ENCODE measurements around the gene CDX1.

CDX1 gene

DNA sequence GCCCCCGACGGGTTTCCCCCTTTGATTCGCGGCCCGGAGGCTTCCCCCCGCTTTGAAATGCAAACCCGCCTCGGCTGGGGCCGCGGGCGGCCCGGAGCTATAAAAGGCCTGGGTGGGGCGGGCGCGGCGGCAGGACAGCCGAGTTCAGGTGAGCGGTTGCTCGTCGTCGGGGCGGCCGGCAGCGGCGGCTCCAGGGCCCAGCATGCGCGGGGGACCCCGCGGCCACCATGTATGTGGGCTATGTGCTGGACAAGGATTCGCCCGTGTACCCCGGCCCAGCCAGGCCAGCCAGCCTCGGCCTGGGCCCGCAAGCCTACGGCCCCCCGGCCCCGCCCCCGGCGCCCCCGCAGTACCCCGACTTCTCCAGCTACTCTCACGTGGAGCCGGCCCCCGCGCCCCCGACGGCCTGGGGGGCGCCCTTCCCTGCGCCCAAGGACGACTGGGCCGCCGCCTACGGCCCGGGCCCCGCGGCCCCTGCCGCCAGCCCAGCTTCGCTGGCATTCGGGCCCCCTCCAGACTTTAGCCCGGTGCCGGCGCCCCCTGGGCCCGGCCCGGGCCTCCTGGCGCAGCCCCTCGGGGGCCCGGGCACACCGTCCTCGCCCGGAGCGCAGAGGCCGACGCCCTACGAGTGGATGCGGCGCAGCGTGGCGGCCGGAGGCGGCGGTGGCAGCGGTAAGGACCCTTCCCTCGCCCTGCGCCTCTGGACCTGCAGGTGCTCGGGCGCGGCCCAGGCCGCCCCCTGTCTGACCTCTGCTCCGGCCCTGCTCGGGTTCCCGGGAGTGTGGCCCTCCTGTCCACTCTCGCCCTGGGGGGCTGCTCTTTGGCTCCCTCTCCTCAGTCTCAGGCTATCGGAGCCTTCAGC is at the start of gene CDX1:
Gene CDX1, plus strand, starts transcription at position 129 of the 862 bp plus-strand sequence. Its CDS starts 99 bp downstream, at position 228.
- DNase-seq: no peak

DNA sequence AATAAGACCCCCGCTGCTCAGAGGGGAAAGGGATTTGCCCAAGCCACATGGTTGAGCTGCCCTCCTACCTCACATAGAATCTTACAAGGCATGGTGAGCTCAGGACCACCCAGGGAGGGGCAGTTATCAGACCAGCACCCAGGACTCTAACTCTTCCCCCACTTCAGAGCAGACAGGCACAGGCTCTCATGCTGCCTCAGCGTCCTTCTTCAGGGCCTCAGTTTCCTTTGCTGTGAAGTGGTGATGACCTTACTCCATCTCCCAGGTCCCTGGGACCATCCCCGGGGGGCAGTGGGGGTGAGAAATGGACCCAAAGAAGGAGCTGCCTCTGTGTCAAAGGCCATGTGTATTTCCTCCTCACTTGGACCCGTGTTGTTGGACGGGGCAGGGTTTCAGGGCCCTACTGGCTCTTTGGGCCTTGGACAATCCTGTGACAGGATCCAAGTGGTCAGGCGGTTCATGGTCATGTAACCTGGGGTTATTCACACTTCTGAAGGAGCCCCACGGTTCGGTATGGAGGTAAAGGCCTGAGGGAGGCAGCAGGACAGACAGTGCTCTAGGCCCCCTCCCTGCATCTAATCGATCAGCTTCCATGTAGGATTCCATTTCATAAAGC is 48.5 kb upstream of the CDX1 start:
- no peak for DNase-seq

DNA sequence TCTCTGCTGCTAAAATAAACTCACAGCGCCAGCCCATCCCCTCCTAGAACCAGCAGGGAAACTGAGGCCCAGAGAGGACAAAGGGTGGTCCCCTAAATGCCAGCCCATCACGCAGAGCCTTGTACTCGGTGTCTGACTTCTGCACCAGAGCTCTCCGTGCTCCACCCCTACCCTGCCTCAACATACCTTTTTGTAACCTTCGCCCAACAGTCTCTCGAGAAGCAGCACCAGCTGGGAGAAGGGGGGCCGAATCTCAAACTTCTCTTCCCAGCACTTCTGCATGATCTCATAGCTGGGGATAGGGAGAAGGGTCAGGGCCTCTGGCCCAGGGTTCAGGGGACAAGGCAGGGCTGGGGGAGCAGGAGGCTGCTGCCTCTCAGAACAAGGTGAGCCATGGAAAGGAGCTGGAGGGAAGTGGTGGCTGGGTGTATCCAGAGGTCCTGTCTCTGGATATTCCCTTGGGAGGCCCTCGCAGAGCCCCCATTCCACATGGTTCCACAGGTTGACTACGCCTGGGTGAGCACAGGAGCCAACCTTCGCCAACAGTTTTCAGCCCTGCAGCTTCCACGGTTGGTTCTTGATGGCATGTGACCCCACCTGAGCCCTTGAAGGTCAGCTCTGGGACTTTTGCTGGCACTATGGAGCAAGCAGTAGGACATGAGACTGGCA is 47.9 kb upstream of the CDX1 start:
- DNase-seq: no peak

DNA sequence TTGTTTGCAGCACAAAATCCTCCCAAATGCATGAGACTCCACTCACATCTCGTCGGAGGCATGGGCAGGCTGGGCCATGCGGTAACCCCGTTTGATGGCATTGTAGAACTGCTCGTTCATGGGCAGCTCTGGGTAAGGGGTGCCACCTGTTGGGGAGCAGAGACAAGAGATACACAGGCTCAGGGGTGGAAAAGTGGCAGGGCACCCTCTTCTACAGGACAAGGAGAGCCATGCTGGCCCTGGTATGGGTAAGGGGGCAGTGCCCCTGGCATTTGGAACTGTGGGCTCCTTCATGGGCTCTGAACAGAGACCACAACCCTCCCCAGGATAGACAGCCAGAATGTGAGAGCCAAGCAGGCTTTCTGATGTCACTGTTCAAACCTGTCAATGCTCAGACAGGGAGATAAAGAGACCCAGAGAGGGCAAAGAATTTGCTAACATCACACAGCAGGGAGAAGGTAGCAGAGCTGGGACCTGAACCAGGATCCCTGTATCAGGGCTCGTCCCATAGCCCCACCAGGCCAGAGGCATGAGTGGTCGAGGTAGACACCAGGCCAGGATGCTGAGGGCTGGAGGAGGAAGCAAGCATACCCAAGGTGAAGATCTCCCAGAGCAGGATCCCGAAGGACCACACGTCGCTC is 47.0 kb upstream of the CDX1 start:
- no peak for DNase-seq

DNA sequence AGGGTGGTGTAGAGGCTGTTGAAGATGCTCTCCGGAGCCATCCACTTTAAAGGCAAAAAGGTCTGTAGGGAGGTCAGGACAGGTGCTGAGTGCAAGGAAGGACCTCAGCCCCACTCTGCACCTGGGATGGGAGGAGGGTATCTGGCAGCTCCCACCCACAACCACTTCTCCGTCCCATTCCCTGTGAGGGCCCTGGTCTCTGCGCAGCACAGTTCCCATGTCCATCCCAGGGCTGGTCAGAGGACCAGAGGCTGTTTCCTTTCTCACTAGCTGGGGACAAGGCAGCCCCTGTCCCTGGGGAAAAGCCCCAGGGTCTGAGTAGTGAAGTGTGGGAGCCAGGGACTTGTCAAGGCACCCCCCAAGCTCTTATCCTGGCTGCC is 46.5 kb upstream of the CDX1 start:
- no peak for DNase-seq

DNA sequence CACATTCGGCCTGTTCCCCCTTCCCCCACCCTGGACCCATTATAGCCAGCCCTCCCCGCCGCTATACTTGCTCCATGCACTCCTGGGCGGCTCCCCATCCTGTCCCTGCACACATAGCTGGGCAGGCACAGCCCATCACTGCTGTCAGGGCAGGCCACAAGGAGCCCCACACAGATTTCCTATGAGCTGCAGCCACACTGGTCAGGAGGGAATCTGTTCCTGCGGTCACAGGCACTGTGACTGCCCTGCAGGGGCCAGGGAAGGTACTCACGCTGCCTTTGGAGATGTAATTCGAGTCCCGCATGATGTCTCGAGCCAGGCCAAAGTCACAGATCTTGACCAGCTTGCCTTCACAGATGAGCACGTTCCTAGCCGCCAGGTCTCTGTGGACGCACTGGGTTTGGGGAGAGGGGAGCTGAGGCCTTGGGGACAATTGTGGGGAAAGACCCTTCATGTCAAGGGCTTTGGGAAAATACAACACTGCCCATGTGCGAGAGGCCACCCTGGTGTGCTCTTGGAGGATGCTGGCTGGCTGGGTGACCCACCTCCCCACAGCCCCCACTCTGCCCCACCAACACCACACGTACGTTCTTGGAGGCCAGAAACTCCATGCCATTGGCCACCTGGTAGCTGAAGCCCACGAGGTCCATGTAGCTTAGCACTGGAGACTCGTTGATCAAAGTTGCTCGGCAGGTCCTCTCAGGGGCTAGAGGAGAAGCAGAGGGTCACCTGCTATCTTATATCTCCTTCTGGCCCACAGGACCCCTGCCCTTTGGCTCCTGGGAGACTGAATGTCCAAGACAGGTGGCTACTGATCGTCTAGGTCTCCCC is 45.7 kb upstream of the CDX1 start:
- no peak for DNase-seq

DNA sequence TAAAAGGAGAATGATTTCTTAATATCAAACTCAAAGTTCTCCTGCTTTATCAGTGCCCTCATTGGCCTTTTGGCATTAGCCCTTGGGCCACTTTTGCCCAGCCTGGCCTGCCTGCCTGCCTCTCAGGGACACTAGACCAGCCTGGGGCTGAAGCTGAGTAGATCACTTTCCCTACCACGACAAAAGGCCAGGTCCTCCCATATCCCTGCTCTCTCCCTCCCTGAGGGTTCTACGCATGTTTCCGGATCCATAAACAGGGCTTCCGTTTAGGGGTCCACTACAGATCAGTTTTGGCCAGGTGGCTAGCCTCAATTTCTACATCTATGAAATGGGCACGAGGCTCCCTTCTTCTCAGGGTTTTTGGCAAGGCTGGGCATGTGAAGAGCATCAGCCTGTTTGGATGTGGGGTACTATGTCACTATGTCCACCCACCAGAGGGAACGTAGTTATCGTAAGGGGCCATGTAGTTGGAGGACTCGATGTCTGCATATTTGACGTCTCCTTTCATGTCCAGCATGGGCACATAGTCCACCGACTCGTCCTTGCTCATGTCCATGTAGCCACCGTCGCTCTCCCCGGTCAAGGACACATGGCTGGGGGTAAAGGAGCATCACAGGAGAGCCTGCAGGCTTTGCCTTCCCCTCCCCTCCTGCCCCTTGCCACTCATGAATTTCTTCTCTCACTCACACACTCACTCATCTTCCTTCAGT is 45.0 kb upstream of the CDX1 start:
- DNase-seq: no peak

DNA sequence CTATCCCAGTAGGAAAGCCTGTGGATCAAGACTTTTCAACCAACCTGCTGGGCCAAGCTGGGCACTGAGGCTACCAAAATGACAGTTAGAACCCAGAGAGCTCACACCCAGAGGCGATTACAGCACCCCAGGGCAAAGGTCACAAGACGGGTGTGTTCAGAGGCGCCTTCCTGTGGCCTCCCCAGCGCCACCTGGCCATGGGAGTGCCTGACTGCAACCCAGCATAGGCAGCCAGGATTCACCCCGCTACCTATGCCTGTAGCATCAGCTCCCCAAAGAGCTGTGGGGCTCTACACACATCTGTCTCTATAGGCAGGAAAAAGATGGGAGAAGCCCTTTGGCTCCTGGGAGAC is 44.4 kb upstream of the CDX1 start:
- DNase-seq: no peak

DNA sequence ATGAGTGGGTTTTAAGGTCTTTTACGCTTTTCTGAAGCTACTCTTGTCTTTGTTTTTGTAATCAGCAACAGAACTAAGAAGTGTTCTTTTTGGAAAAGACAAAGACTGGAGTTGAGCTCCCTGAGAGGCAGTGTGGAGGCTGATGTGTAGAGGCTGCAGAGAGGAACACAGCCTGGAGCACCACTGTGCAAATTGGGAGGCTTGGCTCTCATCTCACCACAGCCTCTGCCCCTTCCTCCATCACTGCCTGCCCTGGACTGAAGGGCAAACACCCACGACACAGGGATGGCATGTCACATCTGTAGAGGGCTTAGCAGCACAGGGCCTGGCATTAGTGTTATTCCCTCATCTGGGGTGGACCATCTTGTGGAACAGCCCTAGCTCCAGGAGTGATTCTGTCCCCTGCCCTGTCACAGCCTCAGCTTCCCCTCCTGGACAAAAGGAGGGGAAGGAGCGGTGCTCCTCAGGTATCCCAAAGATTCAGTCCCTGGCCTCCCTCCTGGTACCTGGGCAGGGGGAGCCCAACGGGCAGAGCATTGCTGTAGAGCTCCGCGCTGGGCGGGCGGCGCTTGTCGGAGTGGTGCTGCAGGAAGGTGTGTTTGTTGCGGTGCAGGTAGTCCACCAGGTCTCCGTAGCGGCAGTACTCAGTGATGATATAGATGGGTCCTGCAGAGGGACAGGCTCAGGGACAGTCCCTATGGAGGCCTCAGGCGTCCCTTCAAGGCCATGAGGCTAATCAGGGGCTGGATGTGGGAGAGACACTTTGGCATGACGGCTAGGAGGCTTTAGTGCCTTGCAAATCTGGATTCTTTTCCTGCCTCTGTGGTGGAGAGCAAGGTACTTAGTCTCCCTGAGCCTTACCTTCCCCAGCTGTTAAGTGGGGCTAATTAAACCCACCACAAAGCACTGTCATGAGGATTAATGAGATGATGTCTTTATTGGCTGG is 43.8 kb upstream of the CDX1 start:
- no peak for DNase-seq

DNA sequence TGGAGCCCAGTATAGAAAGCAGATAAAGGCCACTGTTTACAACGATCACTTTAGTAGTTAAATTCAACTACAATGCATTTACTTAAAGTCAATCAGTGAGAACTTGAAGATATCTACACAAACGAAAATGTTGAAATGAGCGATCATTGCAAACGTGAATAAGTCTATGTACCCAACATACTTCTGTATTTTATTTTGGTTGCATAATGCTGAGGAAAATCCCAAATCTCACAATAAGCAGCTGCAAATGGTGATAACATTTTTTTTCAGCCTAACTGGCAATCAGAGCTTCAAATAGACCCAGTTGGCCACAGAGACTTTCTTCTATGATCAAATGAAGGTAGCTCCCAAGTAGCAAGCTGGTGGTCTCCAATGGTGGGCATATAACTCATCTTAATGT is 43.0 kb upstream of the CDX1 start:
- DNase-seq: no peak

DNA sequence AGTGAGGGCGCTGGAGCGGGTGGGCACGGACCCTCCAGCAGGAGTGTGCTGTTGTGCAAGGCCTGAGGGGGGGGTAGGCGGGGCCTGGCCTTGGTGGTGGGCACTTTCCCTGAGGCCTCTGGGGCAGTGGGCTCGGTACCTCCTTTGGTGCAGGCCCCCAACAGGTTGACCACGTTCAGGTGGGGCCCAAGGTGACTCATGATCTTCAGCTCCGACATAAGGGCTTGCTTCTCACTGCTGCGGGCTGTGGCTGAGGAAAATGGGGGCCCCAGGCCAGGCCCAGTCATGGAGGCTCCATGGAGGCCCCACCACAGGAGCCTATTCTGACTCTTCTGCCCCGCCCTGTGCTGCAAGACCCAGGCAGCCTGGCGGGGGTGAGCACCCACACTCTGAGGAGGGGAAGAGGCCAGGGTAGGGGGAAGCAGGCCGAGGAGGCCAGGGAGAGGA is 42.4 kb upstream of the CDX1 start:
- no peak for DNase-seq

DNA sequence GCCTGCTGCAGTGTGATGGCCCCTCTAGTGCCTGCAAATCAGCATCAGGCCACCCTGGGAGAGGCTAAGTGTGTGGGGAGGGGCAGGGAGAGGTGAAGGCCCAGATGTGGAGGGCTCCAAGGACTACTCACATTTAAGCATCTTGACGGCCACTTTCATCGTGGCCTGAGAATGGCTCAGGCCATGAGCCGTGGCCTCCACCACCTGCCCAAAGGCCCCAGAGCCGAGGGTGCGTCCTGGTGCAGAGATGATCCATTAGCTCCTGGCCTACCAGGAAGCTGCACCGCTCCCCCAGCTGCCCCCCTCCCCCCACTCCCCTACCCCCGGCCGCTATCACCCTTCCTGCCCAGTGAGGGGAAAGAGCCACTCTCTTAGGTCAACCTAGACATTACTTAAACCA is 42.0 kb upstream of the CDX1 start:
- no peak for DNase-seq

DNA sequence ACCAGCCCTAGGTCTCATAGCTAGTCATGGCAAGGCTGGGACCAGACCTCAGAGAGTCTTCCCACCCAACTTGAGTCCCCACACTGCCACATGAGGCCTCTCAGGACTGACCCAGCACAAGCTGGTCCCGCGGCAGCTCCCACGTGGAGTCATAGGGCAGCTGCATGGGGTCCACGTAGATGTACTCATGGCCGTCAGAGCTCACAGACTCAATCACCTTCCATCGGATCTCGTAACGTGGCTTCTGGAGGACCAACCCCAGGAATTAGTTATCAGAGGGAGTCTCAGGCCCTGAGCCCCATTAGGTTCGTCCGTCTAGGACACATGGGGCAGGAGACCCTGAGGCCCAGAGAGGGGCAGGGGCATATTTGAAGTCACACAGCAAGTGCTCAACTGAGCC is 41.2 kb upstream of the CDX1 start:
- DNase-seq: no peak

DNA sequence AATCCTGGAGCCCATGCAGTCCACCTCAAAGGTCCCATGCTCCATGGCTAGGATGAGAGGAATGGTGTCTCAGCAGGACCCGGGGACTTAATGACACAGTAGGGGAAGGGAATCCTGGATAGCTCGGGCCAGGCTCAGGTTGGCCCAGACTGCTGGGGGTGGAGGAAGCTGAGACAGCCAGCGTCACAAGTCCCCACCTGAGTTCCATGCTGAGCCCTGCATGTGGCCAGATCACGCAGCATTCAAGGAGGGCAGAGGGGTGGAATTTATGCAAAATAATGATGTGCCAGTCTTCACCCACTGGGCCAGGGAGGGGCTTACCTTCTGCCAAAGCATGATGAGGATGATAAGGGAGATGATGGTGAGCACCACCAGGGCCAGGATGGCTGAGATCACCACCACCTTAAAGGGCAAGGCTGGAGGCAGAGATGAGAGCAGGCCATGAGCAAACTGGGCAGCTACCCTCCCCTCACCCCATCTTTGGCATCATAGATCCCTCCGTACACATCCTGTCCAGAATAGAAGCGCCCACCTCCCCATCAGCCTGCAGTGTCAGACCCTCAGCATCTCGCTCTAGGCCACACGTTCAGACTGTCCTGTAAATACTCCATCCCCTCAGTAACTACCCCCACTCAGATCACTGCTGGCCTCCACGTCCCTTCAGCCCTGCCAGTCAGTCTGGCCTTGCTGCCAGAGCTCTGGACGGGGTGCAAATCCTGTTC is 40.2 kb upstream of the CDX1 start:
- no peak for DNase-seq

DNA sequence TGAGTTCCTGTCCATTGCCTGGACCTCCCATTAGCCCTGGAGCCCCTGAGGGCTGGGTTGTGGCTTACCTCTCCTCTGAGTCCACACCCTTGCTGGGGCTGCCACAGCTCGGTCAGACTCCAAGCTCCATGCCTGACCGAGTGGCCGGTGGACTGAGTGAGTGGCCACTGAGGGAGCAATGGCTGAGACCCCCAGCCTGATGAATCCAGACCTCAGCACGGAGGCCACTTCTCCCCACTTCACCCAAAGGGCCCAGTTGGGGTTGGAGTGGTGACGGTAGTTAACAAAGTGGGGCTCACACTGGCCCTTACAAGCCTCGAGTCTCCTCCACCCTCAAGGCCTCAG is 39.7 kb upstream of the CDX1 start:
- DNase-seq: no peak

DNA sequence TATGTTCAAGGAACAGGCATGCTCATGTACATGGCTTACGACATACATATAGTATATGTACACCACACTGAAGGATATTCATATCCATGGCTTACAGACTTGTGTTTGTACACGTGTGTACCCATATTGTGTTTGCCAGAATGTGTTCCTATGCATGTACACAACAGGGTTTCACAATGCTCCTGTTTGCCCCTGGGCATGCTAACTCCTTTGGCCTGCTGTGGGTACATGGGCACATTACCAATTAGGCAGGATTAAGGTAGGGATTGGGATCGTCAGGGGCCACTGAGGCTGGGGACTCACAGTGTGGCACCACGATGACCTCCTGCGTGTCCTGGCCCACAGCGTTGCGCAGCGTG is 37.1 kb upstream of the CDX1 start:
- DNase-seq: no peak

DNA sequence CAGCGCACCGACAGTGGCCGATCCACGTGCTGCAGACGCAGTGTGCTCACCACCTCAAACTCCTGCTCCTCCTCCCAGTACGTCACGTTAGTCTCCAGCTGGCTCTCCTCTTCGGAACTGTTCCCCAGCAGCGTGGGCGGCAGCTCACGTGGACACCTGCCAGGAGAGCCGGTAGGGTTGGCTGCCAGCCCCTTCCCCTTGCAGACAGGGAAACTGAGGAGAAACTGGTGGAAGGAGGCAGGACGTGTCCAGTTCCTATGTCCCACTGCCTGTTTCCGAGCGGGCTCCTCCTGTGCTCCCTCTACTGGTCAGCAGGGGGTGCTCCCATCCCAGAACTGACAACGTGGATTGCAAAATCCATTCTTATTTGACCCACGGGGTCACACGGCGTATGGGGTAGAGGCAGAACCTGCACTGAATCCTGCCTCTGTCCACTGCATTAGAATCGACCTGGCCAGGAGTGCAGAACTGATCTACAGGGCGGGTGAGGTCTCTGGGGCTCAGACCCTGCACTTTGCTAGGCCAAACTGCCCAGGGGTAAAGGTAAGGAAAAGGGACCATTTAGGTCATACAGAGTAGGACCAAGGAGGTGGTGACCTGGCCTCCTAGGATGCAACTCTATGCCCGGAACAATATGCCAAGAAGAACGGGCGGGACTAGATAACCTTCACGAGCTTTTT is 36.6 kb upstream of the CDX1 start:
- no peak for DNase-seq

DNA sequence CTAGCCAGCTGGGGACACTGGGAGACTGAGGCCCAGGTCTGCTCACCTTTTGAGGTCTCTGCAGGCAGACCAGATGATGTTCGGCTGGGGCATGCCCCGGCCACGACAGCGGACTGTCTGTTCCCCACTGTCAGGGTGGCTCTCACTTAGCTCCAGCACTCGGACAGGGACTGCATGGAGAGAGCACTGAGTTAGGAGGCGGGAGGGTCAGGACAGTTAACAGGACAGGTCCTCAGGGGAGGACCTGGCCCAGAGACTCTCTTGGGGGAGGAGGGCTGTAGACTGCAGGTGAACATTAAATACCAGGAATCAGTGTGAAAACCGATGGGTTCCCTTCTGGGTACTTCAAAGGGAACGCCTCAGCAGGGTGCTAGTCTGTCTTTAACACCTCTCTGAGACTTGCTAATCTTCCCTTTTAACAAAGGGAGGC is 36.1 kb upstream of the CDX1 start:
- no peak for DNase-seq

DNA sequence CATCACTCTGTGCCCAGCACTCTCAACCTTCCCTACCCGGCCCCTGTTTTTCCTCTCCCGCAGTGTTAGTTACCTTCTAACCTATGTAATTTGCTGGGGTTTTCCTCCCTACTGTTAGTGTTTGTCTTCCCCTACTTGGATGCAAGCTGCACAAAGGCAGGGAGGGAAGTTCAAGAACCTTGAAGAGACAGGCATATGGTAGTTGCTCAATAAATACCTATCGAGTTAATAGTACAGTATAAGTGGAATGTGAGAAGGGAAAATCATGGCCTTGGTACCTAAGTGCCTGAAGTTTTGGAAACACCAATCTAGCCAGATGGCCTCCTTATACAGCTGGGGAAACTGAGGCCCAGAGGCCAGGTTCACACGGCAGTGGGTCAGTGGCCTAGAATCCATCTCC is 35.1 kb upstream of the CDX1 start:
- DNase-seq: no peak
